Measurements from ENCODE around the gene RPP14. TPM values are rescaled to one million over a fixed set of nuclear protein-coding genes. Genes with fewer than 3 reads are reported as not detected.
A peak's percentile ranks its signal among the peaks of the same experiment; 100 is the strongest.

Gene RPP14
- total and polyA plus RNA-seq, 7 experiments from 2014 or later = 6.8 to 21.6 (median 14.9) TPM

DNA sequence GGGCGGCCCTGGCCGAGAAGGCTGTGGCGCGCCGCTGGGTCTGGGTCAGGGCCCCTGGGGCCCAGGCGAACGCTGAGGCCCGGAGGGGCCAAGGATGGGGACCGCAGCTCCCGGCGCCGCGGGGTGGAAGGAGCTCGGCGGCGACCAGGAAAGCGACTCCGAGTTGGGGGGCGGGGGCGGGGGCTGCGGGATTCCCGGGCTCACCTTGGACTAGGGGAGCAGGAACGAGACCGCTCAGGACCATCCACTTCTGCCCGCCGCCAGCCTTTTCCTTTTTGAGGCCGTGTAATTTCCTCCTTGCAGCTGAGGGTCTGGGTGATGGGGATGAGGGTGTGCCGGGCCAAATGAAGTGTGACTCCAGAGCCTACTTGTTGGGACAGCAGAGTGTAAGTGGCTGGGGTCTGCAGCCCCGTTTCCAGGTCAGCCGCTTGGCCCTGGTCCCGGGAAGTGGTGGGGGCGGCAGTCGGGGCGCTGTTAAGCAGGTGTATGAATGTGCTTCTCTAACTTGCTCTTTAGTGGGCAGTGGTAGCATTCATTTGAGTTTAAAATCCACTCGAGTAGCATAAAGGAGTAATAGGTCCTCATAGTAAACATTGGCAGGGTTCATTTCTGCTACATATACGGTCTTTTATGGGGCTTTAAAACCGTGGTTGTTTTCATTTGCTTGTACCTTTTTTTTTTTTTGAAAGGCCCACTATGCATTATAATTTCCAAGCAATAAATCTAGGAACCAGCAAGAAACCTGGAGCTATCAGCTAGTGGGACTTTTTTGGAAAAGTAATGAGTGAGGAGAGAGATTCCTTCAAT is 27.4 kb downstream of the RPP14 start:
- H3K4me1 ChIP-seq (ENCODE audit: control insufficient read depth in 2 of 2, insufficient read depth in 2 of 2, low read length in 2 of 2) = peaks cover 20 to 22% of the 10 kb centered on the region in 2 donors
- H3K27me3 ChIP-seq (ENCODE audit: control insufficient read depth in 2 of 2, insufficient read depth in 2 of 2, low read length in 2 of 2) = no peaks in the 10 kb centered on the region
- H3K9me3 ChIP-seq (ENCODE audit: control insufficient read depth in 2 of 3, low read length in 3 of 3) = no peaks in the 10 kb centered on the region
- peaks cover 0 to 7% (median 4%) of the 10 kb centered on the region in 5 donors for H3K36me3 Mint-ChIP-seq
- H3K4me3 Mint-ChIP-seq = peak overlapping the region; percentile 83 to 100 (median 99)
- H3K9me3 Mint-ChIP-seq = no peaks in the 10 kb centered on the region
- POLR2A ChIA-PET = interaction anchor here (0.6 to 4.2 kb wide), 4 partner anchors 26 to 158 kb away, joined by 3 to 29 read pairs (median 3); partner anchors contain the start of genes HTD2 and RPP14
- H3K27ac ChIP-seq (ENCODE audit: low read depth, low read length) = peak overlapping the region; percentile 70
- ATAC-seq (peak; percentile 43), DNase-seq (peak in 8 of 9 donors; percentile 5 to 51 (median 20))
- H3K4me1 Mint-ChIP-seq = peaks cover 30 to 47% (median 38%) of the 10 kb centered on the region in 7 donors
- H3K36me3 ChIP-seq (ENCODE audit: control insufficient read depth in 2 of 3, insufficient read depth in 3 of 3, low read length in 3 of 3) = peaks cover 0 to 4% (median 0%) of the 10 kb centered on the region in 3 experiments
- intact Hi-C loops (cut with micrococcal nuclease) = loop anchor here (1.0 to 5.0 kb wide), 6 partner anchors 17 to 199 kb away; partner anchors contain the start of gene PDHB (in 1 of the 2)
- CTCF ChIA-PET = interaction anchor here (1.2 to 3.2 kb wide), 2 partner anchors 27 to 158 kb away, joined by 7 to 12 read pairs; partner anchors contain the start of genes HTD2, KCTD6 and RPP14
- H3K27ac Mint-ChIP-seq = peak overlapping the region; percentile 65 to 97 (median 88)
- peak overlapping the region; percentile 68 for H3K4me3 ChIP-seq (ENCODE audit: low read length)
- H3K27me3 Mint-ChIP-seq = no peaks in the 10 kb centered on the region

- no peak for DNase-seq
- Histone ChIP-seq H3K4me1 (ENCODE audit: control insufficient read depth in 2 of 2, insufficient read depth in 2 of 2, low read length in 2 of 2) (peaks cover 20 to 22% of the 10 kb centered on the region in 2 donors), H3K9me3 (ENCODE audit: control insufficient read depth in 2 of 3, low read length in 3 of 3) (no peaks in the 10 kb centered on the region), H3K36me3 (ENCODE audit: control insufficient read depth in 2 of 3, insufficient read depth in 3 of 3, low read length in 3 of 3) (peaks cover 0 to 4% (median 0%) of the 10 kb centered on the region in 3 experiments), H3K4me3 (ENCODE audit: low read length) (peak overlapping the region; percentile 68), H3K27me3 (ENCODE audit: control insufficient read depth in 2 of 2, insufficient read depth in 2 of 2, low read length in 2 of 2) (no peaks in the 10 kb centered on the region), H3K27ac (ENCODE audit: low read depth, low read length) (peak overlapping the region; percentile 70)
- intact Hi-C loops (cut with micrococcal nuclease) = loop anchor here in 1 of 2 donors (1.0 to 5.0 kb wide), 2 partner anchors 20 to 138 kb away; no protein-coding TSS in a partner anchor
- ATAC-seq = no peak
- Mint-ChIP-seq H3K27me3 (no peaks in the 10 kb centered on the region), H3K9me3 (no peaks in the 10 kb centered on the region), H3K27ac (peak overlapping the region in 6 of 9 donors; percentile 65 to 97 (median 86)), H3K4me1 (peaks cover 30 to 47% (median 41%) of the 10 kb centered on the region in 7 donors), H3K4me3 (peak overlapping the region; percentile 45 to 100 (median 98)), H3K36me3 (peaks cover 0 to 10% (median 6%) of the 10 kb centered on the region in 5 donors)
- CTCF ChIA-PET = interaction anchor here (1.2 to 3.2 kb wide), 2 partner anchors 27 to 157 kb away, joined by 7 to 12 read pairs; partner anchors contain the start of genes HTD2, KCTD6 and RPP14
- POLR2A ChIA-PET = interaction anchor here (1.0 to 4.2 kb wide), 2 partner anchors 26 kb away, joined by 3 to 29 read pairs; partner anchors contain the start of genes HTD2 and RPP14
Observed at GRCh38 chr3:58334013-58334321, 27.9 kb downstream of the RPP14 start.

DNA sequence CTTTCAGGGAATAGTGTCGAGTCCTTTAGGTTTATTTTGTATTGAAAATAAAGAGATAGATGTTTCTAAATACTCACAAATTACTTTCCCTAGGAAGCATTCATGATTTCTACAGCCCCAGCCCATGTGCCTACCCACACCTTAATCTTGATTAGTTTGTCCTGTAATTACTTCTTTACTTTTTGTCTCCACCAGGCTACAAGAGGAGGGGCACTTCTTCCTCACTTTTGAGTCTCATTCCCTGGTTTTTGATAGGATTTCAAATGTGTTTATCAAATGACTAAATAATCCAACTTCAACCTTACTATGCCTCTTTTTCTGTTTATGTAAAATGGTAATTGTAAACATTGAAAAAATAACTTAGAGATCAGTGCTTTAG is 28.4 kb downstream of the RPP14 start:
- peak overlapping the region in 4 of 9 donors; percentile 14 to 84 (median 58) for H3K27ac Mint-ChIP-seq
- no peak overlapping the region for H3K27ac ChIP-seq (ENCODE audit: low read depth, low read length)
- H3K4me3 ChIP-seq (ENCODE audit: low read length) = no peak overlapping the region

GRCh38 chr3:58335652-58335947 is 29.6 kb downstream of the RPP14 start:
- H3K27me3 ChIP-seq (ENCODE audit: control insufficient read depth in 2 of 2, insufficient read depth in 2 of 2, low read length in 2 of 2) = no peaks in the 10 kb centered on the region
- no peak for DNase-seq
- ATAC-seq = no peak
- Mint-ChIP-seq H3K27me3 (no peaks in the 10 kb centered on the region), H3K27ac (peak overlapping the region in 3 of 9 donors; percentile 11 to 93 (median 18)), H3K4me3 (peak overlapping the region in 7 of 10 donors; percentile 15 to 100 (median 62)), H3K36me3 (peaks cover 0 to 14% (median 13%) of the 10 kb centered on the region in 5 donors), H3K4me1 (peaks cover 30 to 47% (median 42%) of the 10 kb centered on the region in 7 donors), H3K9me3 (no peaks in the 10 kb centered on the region)
- no peak overlapping the region for H3K4me3 ChIP-seq (ENCODE audit: low read length)
- H3K36me3 ChIP-seq (ENCODE audit: control insufficient read depth in 2 of 3, insufficient read depth in 3 of 3, low read length in 3 of 3) = peaks cover 0 to 4% (median 0%) of the 10 kb centered on the region in 3 experiments
- CTCF ChIA-PET = interaction anchor here (0.6 to 3.2 kb wide), 2 partner anchors 29 to 168 kb away, joined by 3 to 12 read pairs; partner anchors contain the start of genes HTD2 and RPP14
- H3K4me1 ChIP-seq (ENCODE audit: control insufficient read depth in 2 of 2, insufficient read depth in 2 of 2, low read length in 2 of 2) = peaks cover 20 to 22% of the 10 kb centered on the region in 2 donors
- POLR2A ChIA-PET = interaction anchor here (2.2 kb wide), 1 partner anchor 29 kb away, joined by 7 read pairs; the partner anchor contains the start of genes HTD2 and RPP14
- H3K9me3 ChIP-seq (ENCODE audit: control insufficient read depth in 2 of 3, low read length in 3 of 3) = no peaks in the 10 kb centered on the region
- intact Hi-C loops (cut with micrococcal nuclease) = no loop called here
- H3K27ac ChIP-seq (ENCODE audit: low read depth, low read length) = no peak overlapping the region

More for the DNA sequence above, 28.4 kb downstream of the RPP14 start:
- no peaks in the 10 kb centered on the region for H3K27me3 ChIP-seq (ENCODE audit: control insufficient read depth in 2 of 2, insufficient read depth in 2 of 2, low read length in 2 of 2)
- H3K4me1 ChIP-seq (ENCODE audit: control insufficient read depth in 2 of 2, insufficient read depth in 2 of 2, low read length in 2 of 2) = peaks cover 20 to 22% of the 10 kb centered on the region in 2 donors
- Mint-ChIP-seq H3K4me1 (peaks cover 30 to 47% (median 41%) of the 10 kb centered on the region in 7 donors), H3K27me3 (no peaks in the 10 kb centered on the region), H3K4me3 (peak overlapping the region; percentile 31 to 100 (median 98)), H3K9me3 (no peaks in the 10 kb centered on the region), H3K36me3 (peaks cover 0 to 13% (median 11%) of the 10 kb centered on the region in 5 donors)
- intact Hi-C loops (cut with micrococcal nuclease) = loop anchor here in 1 of 2 donors (1.0 to 5.0 kb wide), 2 partner anchors 20 to 138 kb away; no protein-coding TSS in a partner anchor
- no peaks in the 10 kb centered on the region for H3K9me3 ChIP-seq (ENCODE audit: control insufficient read depth in 2 of 3, low read length in 3 of 3)
- peaks cover 0 to 4% (median 0%) of the 10 kb centered on the region in 3 experiments for H3K36me3 ChIP-seq (ENCODE audit: control insufficient read depth in 2 of 3, insufficient read depth in 3 of 3, low read length in 3 of 3)
- ATAC-seq (no peak), DNase-seq (no peak)
- ChIA-PET POLR2A (interaction anchor here (2.2 kb wide), 1 partner anchor 28 kb away, joined by 7 read pairs; the partner anchor contains the start of genes HTD2 and RPP14), CTCF (interaction anchor here (0.7 to 3.2 kb wide), 4 partner anchors 15 to 157 kb away, joined by 3 to 12 read pairs (median 8); partner anchors contain the start of genes HTD2, KCTD6 and RPP14)

DNA sequence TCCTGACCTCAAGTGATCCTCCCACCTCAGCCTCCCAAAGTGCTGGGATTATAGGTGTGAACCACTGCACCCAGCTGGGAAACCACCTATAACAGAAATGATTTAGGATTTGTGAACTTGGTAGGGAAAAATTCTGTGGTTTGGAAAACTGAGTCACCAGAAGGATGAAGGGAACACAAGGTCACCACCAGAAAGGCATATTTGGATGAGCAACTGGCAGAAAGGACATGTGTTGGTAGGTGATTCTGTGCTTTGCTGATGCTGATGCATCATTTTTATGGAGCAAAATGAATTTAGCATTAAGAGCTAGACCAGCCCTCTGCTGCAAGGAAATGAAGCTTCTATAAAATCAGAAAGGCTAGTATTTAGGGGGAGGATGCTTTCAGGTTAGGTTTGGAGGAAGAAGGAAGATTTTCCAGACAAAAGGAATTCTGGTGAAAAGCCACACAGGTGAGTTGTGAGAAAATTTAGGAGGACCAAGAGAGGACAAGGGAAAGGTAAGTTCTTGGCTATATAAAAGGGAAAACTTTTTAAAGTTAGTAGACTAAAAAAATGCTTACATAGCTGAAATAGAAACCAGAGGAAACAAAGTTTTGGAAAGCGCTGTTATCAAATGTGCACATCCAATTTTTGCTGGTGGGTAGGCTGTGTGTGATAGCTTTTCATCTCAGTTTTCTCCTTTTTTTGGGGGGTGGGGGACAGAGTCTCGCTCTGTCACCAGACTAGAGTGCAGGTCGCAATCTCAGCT is 30.3 kb downstream of the RPP14 start:
- Mint-ChIP-seq H3K27me3 (no peaks in the 10 kb centered on the region), H3K4me3 (peak overlapping the region in 3 of 10 donors; percentile 3 to 83 (median 21)), H3K27ac (peak overlapping the region in 1 of 9 donors; percentile 5), H3K36me3 (peaks cover 0 to 22% (median 17%) of the 10 kb centered on the region in 5 donors), H3K4me1 (peaks cover 30 to 52% (median 46%) of the 10 kb centered on the region in 7 donors), H3K9me3 (no peaks in the 10 kb centered on the region)
- peaks cover 20 to 22% of the 10 kb centered on the region in 2 donors for H3K4me1 ChIP-seq (ENCODE audit: control insufficient read depth in 2 of 2, insufficient read depth in 2 of 2, low read length in 2 of 2)
- no peak overlapping the region for H3K27ac ChIP-seq (ENCODE audit: low read depth, low read length)
- H3K27me3 ChIP-seq (ENCODE audit: control insufficient read depth in 2 of 2, insufficient read depth in 2 of 2, low read length in 2 of 2) = no peaks in the 10 kb centered on the region
- CTCF ChIA-PET = interaction anchor here (0.7 to 1.0 kb wide), 2 partner anchors 79 to 305 kb away, joined by 3 to 13 read pairs; no protein-coding TSS in a partner anchor
- H3K36me3 ChIP-seq (ENCODE audit: control insufficient read depth in 2 of 3, insufficient read depth in 3 of 3, low read length in 3 of 3) = peaks cover 0 to 4% (median 0%) of the 10 kb centered on the region in 3 experiments
- H3K9me3 ChIP-seq (ENCODE audit: control insufficient read depth in 2 of 3, low read length in 3 of 3) = no peaks in the 10 kb centered on the region
- intact Hi-C loops (cut with micrococcal nuclease) = no loop called here
- ATAC-seq (no peak), DNase-seq (no peak)
- no peak overlapping the region for H3K4me3 ChIP-seq (ENCODE audit: low read length)
- POLR2A ChIA-PET = interaction anchor here (2.2 kb wide), 1 partner anchor 29 kb away, joined by 7 read pairs; the partner anchor contains the start of genes HTD2 and RPP14
